ENCODE results near the gene GJC2. TPM values are rescaled to one million over a fixed set of nuclear protein-coding genes. Genes with fewer than 3 reads are reported as not detected.

Gene GJC2
- total RNA-seq, 1 experiment from 2014 or later, result 0.76 TPM

- Histone ChIP-seq H3K27me3 (ENCODE audit: insufficient read depth, low read length) (no peaks in the 10 kb centered on the region), H3K4me2 (ENCODE audit: low read length) (peak overlapping the region; percentile 40), H3K36me3 (ENCODE audit: control insufficient read depth in 1 of 2, insufficient read depth in 2 of 2, low read length in 2 of 2) (no peaks in the 10 kb centered on the region), H4K20me1 (ENCODE audit: insufficient read depth) (no peaks in the 10 kb centered on the region), H3K4me1 (ENCODE audit: control insufficient read depth in 1 of 2, insufficient read depth in 2 of 2, low read length in 2 of 2) (peaks cover 11% of the 10 kb centered on the region in 2 experiments; a peak in 3 of 4 replicates), H3K4me3 (replicated peaks in 1 of 2; ENCODE audit: low read depth in 1 of 2, low read length in 2 of 2) (no peak overlapping the region), H3K9ac (ENCODE audit: low read length) (no peak overlapping the region), H2AFZ (ENCODE audit: low read depth, low read length, poor library complexity, severe bottlenecking) (no peak overlapping the region), H3K9me3 (ENCODE audit: control insufficient read depth in 1 of 2, insufficient read depth in 1 of 2, low read depth in 1 of 2, low read length in 2 of 2) (no peaks in the 10 kb centered on the region), H3K27ac (ENCODE audit: low read depth, low read length) (no peak overlapping the region), H3K79me2 (ENCODE audit: insufficient read depth, low read length) (no peaks in the 10 kb centered on the region), H3K9me2 (ENCODE audit: insufficient read depth) (no peaks in the 10 kb centered on the region)
- TF ChIP-seq ELF1 (IDR thresholded peaks at IDR 0.05; ENCODE audit: borderline replicate concordance, low read depth) (no peak), CEBPB (IDR thresholded peaks at IDR 0.05; ENCODE audit: low read depth) (no peak), RAD21 (IDR thresholded peaks at IDR 0.05; ENCODE audit: low read depth) (no peak), TCF7L2 (IDR thresholded peaks at IDR 0.05; ENCODE audit: borderline replicate concordance, extremely low read depth, insufficient read depth, insufficient read length) (no peak), CTCF (IDR thresholded peaks at IDR 0.05 in 2 of 3, conservative IDR thresholded peaks at IDR 0.05 in 1 of 3; ENCODE audit: borderline replicate concordance in 1 of 3, insufficient read depth in 1 of 3, low read depth in 2 of 3, low read length in 2 of 3) (no peak), YY1 (IDR thresholded peaks at IDR 0.05; ENCODE audit: extremely low read depth, insufficient replicate concordance, low read depth, low read length) (no peak), SIN3A (IDR thresholded peaks at IDR 0.05; ENCODE audit: low read depth) (no peak), ZNF274 (IDR thresholded peaks at IDR 0.05; ENCODE audit: low read depth, low read length) (no peak), REST (IDR thresholded peaks at IDR 0.05; ENCODE audit: low read depth) (no peak), EZH2 (IDR thresholded peaks at IDR 0.05) (no peak), EZH2phosphoT487 (IDR thresholded peaks at IDR 0.05; ENCODE audit: borderline replicate concordance) (no peak)
- ChIA-PET CTCF (no interaction called here), POLR2A (interaction anchor here (1.6 kb wide), 1 partner anchor 10 kb away, joined by 5 read pairs; the partner anchor contains the start of gene IBA57), RAD21 (ENCODE audit: low non-redundant PET in 1 of 2, low total read pairs in 2 of 2, uncharacterized antibody in 2 of 2, unreplicated experiment in 2 of 2) (no interaction called here)
- BruUV-seq (replicated peaks), result no TSS peak
- ATAC-seq, result no peak
- intact Hi-C loops (cut with micrococcal nuclease), result no loop called here
- no peak for DNase-seq (ENCODE audit: low read depth, low spot score)
These were observed 6.1 kb downstream of the GJC2 start for GRCh38 chr1:228155596-228156514.

Measured in HCT116 (cell line).